KMS-11 (cell line): ENCODE measurements around the gene LRGUK.
A peak's percentile ranks its signal among the peaks of the same experiment; 100 is the strongest.

Experiments
- H2AFZ ChIP-seq: fragments of 200-600 bp; sonication (generic); 2 replicates; pipeline ENCODE4 v1.6.1; 2016; ENCODE audit warnings: antibody characterized with exemption, mixed run types, low read depth
- H3K27ac ChIP-seq: fragments of 200-600 bp; sonication (generic); 2 replicates; pipeline ENCODE4 v1.6.1; 2016; ENCODE audit warnings: mild to moderate bottlenecking, mixed run types
- H3K27me3 ChIP-seq: fragments of 200-600 bp; sonication (generic); 2 replicates; pipeline ENCODE4 v1.6.1; 2017; ENCODE audit warnings: mild to moderate bottlenecking, low read depth, mixed run types, moderate library complexity; ENCODE audit not compliant: insufficient read depth
- H3K36me3 ChIP-seq: fragments of 200-600 bp; sonication (generic); 2 replicates; pipeline ENCODE4 v1.6.1; 2017; ENCODE audit warnings: mild to moderate bottlenecking, mixed run types; ENCODE audit not compliant: insufficient read depth
- H3K4me1 ChIP-seq: fragments of 200-600 bp; sonication (generic); 2 replicates; pipeline ENCODE4 v1.6.1; 2016; ENCODE audit warnings: mild to moderate bottlenecking, low read depth, mixed run types; ENCODE audit not compliant: poor library complexity, severe bottlenecking
- H3K4me2 ChIP-seq: fragments of 200-600 bp; sonication (generic); 2 replicates; pipeline ENCODE4 v1.7.0; 2016; ENCODE audit warnings: mild to moderate bottlenecking, mixed run types
- H3K4me3 ChIP-seq: fragments of 200-600 bp; sonication (generic); IDR thresholded peaks from 2 replicates; pipeline ENCODE4 v1.6.1; 2017; ENCODE audit warnings: low read depth, low read length, mixed read lengths; ENCODE audit not compliant: insufficient read depth
- H3K79me2 ChIP-seq: fragments of 200-600 bp; sonication (generic); 2 replicates; pipeline ENCODE4 v1.6.1; 2016; ENCODE audit warnings: low read depth, mixed run types; ENCODE audit not compliant: insufficient read depth
- H3K9ac ChIP-seq: fragments of 200-600 bp; sonication (generic); 2 replicates; pipeline ENCODE4 v1.6.1; 2016; ENCODE audit warnings: mild to moderate bottlenecking, mixed run types
- H4K20me1 ChIP-seq: fragments of 200-600 bp; sonication (generic); 2 replicates; pipeline ENCODE4 v1.6.1; 2016; ENCODE audit warnings: mild to moderate bottlenecking, mixed run types; ENCODE audit not compliant: insufficient read depth
- TF ChIP-seq, protein P1 (sequence below): fragments of 200-600 bp; sonication (generic); conservative IDR thresholded peaks from 2 replicates; pipeline ENCODE4 v1.6.1; 2017; ENCODE audit warnings: low read depth, mild to moderate bottlenecking, antibody characterized with exemption, low read length, moderate library complexity, mixed read lengths

LRGUK gene

DNA sequence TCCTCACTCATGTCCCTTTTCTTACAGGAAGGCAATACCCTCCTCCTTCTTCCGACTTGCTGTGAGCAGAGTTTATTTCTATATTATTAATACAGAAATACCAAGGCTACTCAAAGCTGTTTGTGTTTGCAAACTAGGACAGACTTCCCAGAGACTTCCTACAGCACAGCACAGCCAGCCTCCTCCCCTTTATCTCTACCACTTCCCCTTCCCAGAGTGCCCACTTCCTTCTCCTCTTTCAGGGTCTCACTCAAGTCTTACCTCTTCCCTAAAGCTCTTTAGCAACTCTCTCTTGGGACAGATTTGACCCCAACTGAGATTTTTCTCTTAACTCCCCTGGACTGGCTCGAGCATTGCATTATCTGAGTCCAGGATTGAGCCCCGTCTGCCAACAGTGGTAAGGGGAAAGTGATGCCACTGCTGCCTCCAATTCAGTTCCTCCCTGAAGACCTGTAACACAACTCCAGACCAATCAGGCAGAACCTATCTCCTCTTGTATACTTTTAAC lies 5.5 kb upstream of the LRGUK start:
- no peak overlapping the region for H2AFZ ChIP-seq
- no peak overlapping the region for H3K4me2 ChIP-seq
- H4K20me1 ChIP-seq = no peaks in the 10 kb centered on the region
- H3K27me3 ChIP-seq = no peaks in the 10 kb centered on the region
- no peak overlapping the region for H3K9ac ChIP-seq
- no peaks in the 10 kb centered on the region for H3K36me3 ChIP-seq
- no peak overlapping the region for H3K4me3 ChIP-seq
- TF ChIP-seq, protein P1, sequence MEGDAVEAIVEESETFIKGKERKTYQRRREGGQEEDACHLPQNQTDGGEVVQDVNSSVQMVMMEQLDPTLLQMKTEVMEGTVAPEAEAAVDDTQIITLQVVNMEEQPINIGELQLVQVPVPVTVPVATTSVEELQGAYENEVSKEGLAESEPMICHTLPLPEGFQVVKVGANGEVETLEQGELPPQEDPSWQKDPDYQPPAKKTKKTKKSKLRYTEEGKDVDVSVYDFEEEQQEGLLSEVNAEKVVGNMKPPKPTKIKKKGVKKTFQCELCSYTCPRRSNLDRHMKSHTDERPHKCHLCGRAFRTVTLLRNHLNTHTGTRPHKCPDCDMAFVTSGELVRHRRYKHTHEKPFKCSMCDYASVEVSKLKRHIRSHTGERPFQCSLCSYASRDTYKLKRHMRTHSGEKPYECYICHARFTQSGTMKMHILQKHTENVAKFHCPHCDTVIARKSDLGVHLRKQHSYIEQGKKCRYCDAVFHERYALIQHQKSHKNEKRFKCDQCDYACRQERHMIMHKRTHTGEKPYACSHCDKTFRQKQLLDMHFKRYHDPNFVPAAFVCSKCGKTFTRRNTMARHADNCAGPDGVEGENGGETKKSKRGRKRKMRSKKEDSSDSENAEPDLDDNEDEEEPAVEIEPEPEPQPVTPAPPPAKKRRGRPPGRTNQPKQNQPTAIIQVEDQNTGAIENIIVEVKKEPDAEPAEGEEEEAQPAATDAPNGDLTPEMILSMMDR = no peak
- H3K79me2 ChIP-seq = no peaks in the 10 kb centered on the region
- H3K27ac ChIP-seq = no peak overlapping the region
- H3K4me1 ChIP-seq = no peaks in the 10 kb centered on the region

DNA sequence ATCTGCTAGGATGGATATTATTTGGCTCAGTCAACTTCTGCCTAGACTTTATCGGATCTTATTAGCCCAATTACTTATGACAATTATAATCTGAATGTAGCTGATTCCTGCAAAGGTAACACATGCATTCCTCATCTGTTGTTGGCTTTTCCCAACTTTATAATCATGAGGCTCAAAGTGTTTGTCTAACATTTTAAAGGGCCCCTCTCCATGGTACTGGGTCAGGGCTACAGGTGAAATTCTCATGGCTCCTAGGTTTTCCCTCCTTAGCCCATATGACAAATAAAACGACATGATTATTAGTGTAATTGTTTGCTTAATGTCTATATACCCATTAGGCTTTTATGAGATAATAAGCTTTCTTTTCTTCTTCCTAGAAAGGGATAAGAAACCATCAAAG lies 4.2 kb upstream of the LRGUK start:
- Histone ChIP-seq H3K4me3 (no peak overlapping the region), H4K20me1 (no peaks in the 10 kb centered on the region), H3K9ac (no peak overlapping the region), H2AFZ (no peak overlapping the region), H3K79me2 (no peaks in the 10 kb centered on the region), H3K4me1 (peaks cover 3% of the 10 kb centered on the region), H3K36me3 (no peaks in the 10 kb centered on the region), H3K27ac (no peak overlapping the region), H3K27me3 (no peaks in the 10 kb centered on the region), H3K4me2 (no peak overlapping the region)
- TF ChIP-seq, protein P1 = no peak

DNA sequence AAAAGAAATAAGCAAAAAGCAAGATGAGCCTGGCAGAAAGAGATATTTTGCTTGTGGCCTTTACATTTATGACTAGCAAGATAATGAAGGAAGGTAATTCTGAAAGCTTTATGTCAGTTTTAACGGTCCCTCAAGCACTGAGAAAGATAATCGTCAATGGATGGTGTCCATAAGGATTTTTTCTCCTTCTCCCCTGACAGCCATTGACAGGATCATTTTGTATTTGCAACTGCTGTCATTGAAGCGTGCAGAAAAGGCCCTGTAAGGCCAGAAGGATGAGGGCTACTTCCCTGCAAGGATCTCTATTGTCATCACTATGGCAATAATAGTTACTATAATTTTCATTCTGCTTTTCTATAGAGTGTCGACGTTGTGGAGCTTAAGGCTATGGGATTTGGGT lies 994 bp upstream of the LRGUK start:
- H4K20me1 ChIP-seq = no peaks in the 10 kb centered on the region
- no peaks in the 10 kb centered on the region for H3K79me2 ChIP-seq
- no peak overlapping the region for H3K4me2 ChIP-seq
- H3K36me3 ChIP-seq = no peaks in the 10 kb centered on the region
- H3K4me3 ChIP-seq = no peak overlapping the region
- H3K27me3 ChIP-seq = no peaks in the 10 kb centered on the region
- no peak overlapping the region for H3K9ac ChIP-seq
- no peak overlapping the region for H2AFZ ChIP-seq
- no peak overlapping the region for H3K27ac ChIP-seq
- TF ChIP-seq, protein P1 = no peak
- H3K4me1 ChIP-seq = peaks cover 3% of the 10 kb centered on the region

DNA sequence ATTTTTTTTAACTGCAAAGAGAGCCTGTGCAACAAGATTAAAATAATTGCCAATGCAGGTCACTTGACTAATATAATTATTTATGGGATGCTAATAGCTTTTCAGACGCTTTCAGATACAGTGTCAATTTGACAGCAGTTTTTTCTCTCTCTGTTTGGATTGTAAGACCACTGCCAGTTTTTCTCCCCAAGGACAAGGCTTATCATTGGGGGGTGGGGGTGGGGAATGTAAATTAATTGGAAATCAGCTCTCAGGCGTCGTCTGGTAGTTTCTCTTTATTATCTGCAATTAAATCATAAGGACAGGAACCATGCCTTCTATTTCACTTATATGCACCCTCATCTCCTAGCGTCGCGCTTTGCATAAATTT lies 559 bp upstream of the LRGUK start:
- no peaks in the 10 kb centered on the region for H4K20me1 ChIP-seq
- H3K27me3 ChIP-seq = no peaks in the 10 kb centered on the region
- H3K36me3 ChIP-seq = no peaks in the 10 kb centered on the region
- no peak overlapping the region for H3K27ac ChIP-seq
- no peak overlapping the region for H3K9ac ChIP-seq
- H3K4me1 ChIP-seq = peaks cover 3% of the 10 kb centered on the region
- H3K79me2 ChIP-seq = no peaks in the 10 kb centered on the region
- H2AFZ ChIP-seq = peak overlapping the region; percentile 95
- H3K4me3 ChIP-seq = no peak overlapping the region
- TF ChIP-seq, protein P1 = no peak
- peak overlapping the region; percentile 93 for H3K4me2 ChIP-seq

DNA sequence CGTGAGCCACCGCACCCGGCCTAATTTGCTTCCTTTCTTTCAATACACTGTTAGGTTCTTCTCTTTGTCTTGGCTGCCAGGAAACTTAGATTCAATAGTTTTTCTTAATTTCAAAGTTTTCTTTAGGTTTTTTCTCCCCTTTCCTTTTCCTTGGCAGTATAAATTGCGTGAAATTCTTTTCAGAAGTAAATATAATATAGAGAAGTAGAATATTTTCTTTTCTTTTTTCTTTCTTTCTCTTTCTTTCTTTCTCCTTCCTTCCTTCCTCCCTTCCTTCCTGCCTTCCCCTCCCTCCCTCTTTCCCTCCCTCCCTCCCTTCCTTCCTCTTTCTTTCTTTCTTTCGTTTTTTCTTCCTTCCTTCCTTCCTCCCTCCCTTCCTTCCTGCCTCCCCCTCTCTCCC lies 1.7 kb downstream of the LRGUK start:
- H3K4me1 ChIP-seq = peaks cover 3% of the 10 kb centered on the region
- no peak overlapping the region for H2AFZ ChIP-seq
- no peak overlapping the region for H3K4me3 ChIP-seq
- no peaks in the 10 kb centered on the region for H4K20me1 ChIP-seq
- no peaks in the 10 kb centered on the region for H3K27me3 ChIP-seq
- no peak overlapping the region for H3K9ac ChIP-seq
- no peak overlapping the region for H3K4me2 ChIP-seq
- TF ChIP-seq, protein P1 = no peak
- H3K27ac ChIP-seq = no peak overlapping the region
- no peaks in the 10 kb centered on the region for H3K36me3 ChIP-seq
- H3K79me2 ChIP-seq = no peaks in the 10 kb centered on the region
